ENCODE measurements around the gene SEPTIN8. TPM values are rescaled to one million over a fixed set of nuclear protein-coding genes. Genes with fewer than 3 reads are reported as not detected.
"Not testable (repeated sequence)": the region's sequence is repeated elsewhere in the genome, so short reads cannot be mapped to it uniquely, and the experiment has no call there.

SEPTIN8 gene
- total RNA-seq, 4 donors from 2014 or later = 27.6 to 42.1 (median 29.7) TPM

- TF ChIP-seq CTCF (IDR thresholded peaks at IDR 0.05) = no peak
- DNase-seq (ENCODE audit: low spot score) = no peak
- peak; percentile 21 for ATAC-seq (ENCODE audit: low FRiP score)
These were observed 36.0 kb upstream of the SEPTIN8 start, which contains the start of gene SOWAHA for GRCh38 chr5:132812781-132813598. Gene SOWAHA, plus strand, starts transcription at chr5:132813302. Its CDS starts 320 bp downstream, at chr5:132813622.

GRCh38 chr5:132812123-132812765, 35.2 kb upstream of the SEPTIN8 start:
- DNase-seq (ENCODE audit: low spot score) (no peak), ATAC-seq (ENCODE audit: low FRiP score) (no peak)
- no peak for TF ChIP-seq CTCF (IDR thresholded peaks at IDR 0.05)

- no peak for ATAC-seq (ENCODE audit: low FRiP score)
- DNase-seq (ENCODE audit: low spot score) = no peak
- TF ChIP-seq CTCF (IDR thresholded peaks at IDR 0.05) = no peak
These were observed 33.6 kb upstream of the SEPTIN8 start for GRCh38 chr5:132810605-132811004.

- DNase-seq (ENCODE audit: low spot score) = no peak
- no peak for ATAC-seq (ENCODE audit: low FRiP score)
- no peak for TF ChIP-seq CTCF (IDR thresholded peaks at IDR 0.05)
These were observed 31.8 kb upstream of the SEPTIN8 start for GRCh38 chr5:132808866-132809265.

- no peak for TF ChIP-seq CTCF (IDR thresholded peaks at IDR 0.05)
- DNase-seq (ENCODE audit: low spot score) (no peak), ATAC-seq (ENCODE audit: low FRiP score) (no peak)
These were observed 31.4 kb upstream of the SEPTIN8 start for GRCh38 chr5:132808448-132808847.

GRCh38 chr5:132807163-132807838, 30.3 kb upstream of the SEPTIN8 start:
- no peak for DNase-seq (ENCODE audit: low spot score)
- TF ChIP-seq CTCF (IDR thresholded peaks at IDR 0.05) = no peak
- ATAC-seq (ENCODE audit: low FRiP score) = no peak

GRCh38 chr5:132806804-132807162, 29.7 kb upstream of the SEPTIN8 start:
- DNase-seq (ENCODE audit: low spot score); ATAC-seq (ENCODE audit: low FRiP score): not testable (repeated sequence)

GRCh38 chr5:132805872-132806271, 28.8 kb upstream of the SEPTIN8 start:
- not testable (repeated sequence) for ATAC-seq (ENCODE audit: low FRiP score); DNase-seq (ENCODE audit: low spot score)

GRCh38 chr5:132804219-132804618, 27.2 kb upstream of the SEPTIN8 start:
- DNase-seq (ENCODE audit: low spot score) = not testable (repeated sequence)

GRCh38 chr5:132802685-132803066, 25.6 kb upstream of the SEPTIN8 start:
- ATAC-seq (ENCODE audit: low FRiP score); DNase-seq (ENCODE audit: low spot score): not testable (repeated sequence)

More at GRCh38 chr5:132804219-132804618, 27.2 kb upstream of the SEPTIN8 start:
- not testable (repeated sequence) for ATAC-seq (ENCODE audit: low FRiP score)

Data from omental fat pad (tissue), 4 donors.